ENCODE measurements around the gene RAD51B. TPM values are rescaled to one million over a fixed set of nuclear protein-coding genes. Genes with fewer than 3 reads are reported as not detected.
A peak's percentile ranks its signal among the peaks of the same experiment; 100 is the strongest.

The RAD51B gene
- total and polyA plus RNA-seq, 9 of the 15 experiments (the other 6 are each of a cell fraction or from before 2014, with no cell fraction given): 8.5 to 17.3 (median 11.3) TPM

- TF ChIP-seq RNF219 (CRISPR knock-in tag; IDR thresholded peaks at IDR 0.05): no peak
- TF ChIP-seq ZNF764 (CRISPR knock-in tag; IDR thresholded peaks at IDR 0.05; ENCODE audit: low read depth): no peak
- TF ChIP-seq TAL1 (IDR thresholded peaks at IDR 0.05): peak; percentile 25; the same call in 1 of the 2 replicates
- no peak for TF ChIP-seq ZNF584 (CRISPR knock-in tag; IDR thresholded peaks at IDR 0.05; ENCODE audit: low read depth)
- no peak for TF ChIP-seq POLR2A (conservative IDR thresholded peaks at IDR 0.05)
- TF ChIP-seq NBN (IDR thresholded peaks at IDR 0.05; ENCODE audit: low read depth): no peak
- TF ChIP-seq MBD2 (IDR thresholded peaks at IDR 0.05; ENCODE audit: borderline replicate concordance, low read depth): no peak
- TF ChIP-seq NR1H2 (CRISPR knock-in tag; IDR thresholded peaks at IDR 0.05): no peak
- no peak for TF ChIP-seq ZNF217 (CRISPR knock-in tag; IDR thresholded peaks at IDR 0.05)
- TF ChIP-seq EP300 (IDR thresholded peaks at IDR 0.05; ENCODE audit: low read length): peak; percentile 39; the same call in 1 of the 2 replicates
- TF ChIP-seq SFPQ (IDR thresholded peaks at IDR 0.05; ENCODE audit: low read depth, low read length): no peak
- TF ChIP-seq, protein P1, sequence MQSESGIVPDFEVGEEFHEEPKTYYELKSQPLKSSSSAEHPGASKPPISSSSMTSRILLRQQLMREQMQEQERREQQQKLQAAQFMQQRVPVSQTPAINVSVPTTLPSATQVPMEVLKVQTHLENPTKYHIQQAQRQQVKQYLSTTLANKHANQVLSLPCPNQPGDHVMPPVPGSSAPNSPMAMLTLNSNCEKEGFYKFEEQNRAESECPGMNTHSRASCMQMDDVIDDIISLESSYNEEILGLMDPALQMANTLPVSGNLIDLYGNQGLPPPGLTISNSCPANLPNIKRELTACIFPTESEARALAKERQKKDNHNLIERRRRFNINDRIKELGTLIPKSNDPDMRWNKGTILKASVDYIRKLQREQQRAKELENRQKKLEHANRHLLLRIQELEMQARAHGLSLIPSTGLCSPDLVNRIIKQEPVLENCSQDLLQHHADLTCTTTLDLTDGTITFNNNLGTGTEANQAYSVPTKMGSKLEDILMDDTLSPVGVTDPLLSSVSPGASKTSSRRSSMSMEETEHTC (IDR thresholded peaks at IDR 0.05): no peak
- no peak for TF ChIP-seq RFX5 (IDR thresholded peaks at IDR 0.05; ENCODE audit: low read depth, low read length)
- TF ChIP-seq CEBPG (CRISPR knock-in tag; IDR thresholded peaks at IDR 0.05): no peak
- TF ChIP-seq CEBPG (tag; conservative IDR thresholded peaks at IDR 0.05 in 1 of 2, IDR thresholded peaks at IDR 0.05 in 1 of 2): no peak
- TF ChIP-seq E2F4 (CRISPR knock-in tag; IDR thresholded peaks at IDR 0.05; ENCODE audit: low read depth): no peak
- TF ChIP-seq HMG20B (CRISPR knock-in tag; IDR thresholded peaks at IDR 0.05): no peak
- TF ChIP-seq JUNB (CRISPR knock-in tag; conservative IDR thresholded peaks at IDR 0.05): no peak
- TF ChIP-seq GATA2 (CRISPR knock-in tag; IDR thresholded peaks at IDR 0.05): 0 out of 2 replicates have a peak, but pooled peaks have one; percentile 28
- TF ChIP-seq SMARCA5 (IDR thresholded peaks at IDR 0.05): no peak
- TF ChIP-seq GMEB1 (CRISPR knock-in tag; IDR thresholded peaks at IDR 0.05): no peak
Observed at GRCh38 chr14:68650404-68650994, 830.9 kb downstream of the RAD51B start (continued).

All from K562 (cell line).